GM12892 (cell line): ENCODE data around the gene DTD1.

Source experiments
- POLR2A ChIP-seq: IDR thresholded peaks from 2 replicates; pipeline ENCODE4 v1.6.1; 2011; ENCODE audit warnings: low read depth, low read length, control low read depth
- POLR2AphosphoS5 ChIP-seq: IDR thresholded peaks from 2 replicates; pipeline ENCODE4 v1.6.1; 2011; ENCODE audit warnings: low read depth, low read length, control low read depth
- TAF1 ChIP-seq: IDR thresholded peaks from 2 replicates; pipeline ENCODE4 v1.6.1; 2011; ENCODE audit warnings: low read depth, mild to moderate bottlenecking, control low read depth, low read length, borderline replicate concordance

- no peak for TF ChIP-seq TAF1
- TF ChIP-seq POLR2A, result no peak
- no peak for TF ChIP-seq POLR2AphosphoS5
These were observed 185.7 kb downstream of the DTD1 start for GRCh38 chr20:18773566-18773965.
